Testis (tissue), 2 donors: ENCODE results near the gene RNF212.

Experiments used
- POLR2A ChIP-seq: fragments of 450-650 bp; IDR thresholded peaks from one replicate; pipeline ENCODE4 v1.6.1; 2017; ENCODE audit warnings: antibody characterized with exemption, mild to moderate bottlenecking, moderate library complexity
- TF ChIP-seq, protein P1 (sequence below), 3 experiments: fragments of 450-650 bp in 2 of 3; fragments of 200-600 bp in 1 of 3; sonication (generic) in 1 of 3; IDR thresholded peaks; one replicate each; pipeline ENCODE4 v1.5.1; 2016 to 2019; ENCODE audit warnings: antibody characterized with exemption in 3 of 3, mild to moderate bottlenecking in 2 of 3, moderate library complexity in 1 of 3

DNA sequence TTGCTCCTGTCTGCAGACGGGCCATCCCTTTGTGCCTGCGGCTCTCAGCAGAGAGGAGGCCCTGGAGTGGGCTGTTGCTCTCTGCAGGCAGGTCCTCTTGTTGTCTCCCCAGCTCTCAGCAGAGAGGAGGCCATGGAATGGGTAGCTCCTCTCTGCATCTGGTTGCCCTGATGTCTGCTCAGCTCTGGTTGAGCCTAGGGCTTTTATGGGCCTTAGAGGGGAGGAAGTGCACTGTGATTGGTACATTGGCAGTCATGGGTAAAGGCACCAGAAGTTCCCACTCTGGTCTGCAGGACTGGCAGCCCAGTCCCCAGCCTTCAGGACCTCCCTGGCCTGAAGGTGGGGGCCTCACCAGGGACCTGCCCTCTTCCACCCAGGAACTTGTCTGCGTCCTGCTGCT is 37.5 kb upstream of the RNF212 start:
- TF ChIP-seq, protein P1, sequence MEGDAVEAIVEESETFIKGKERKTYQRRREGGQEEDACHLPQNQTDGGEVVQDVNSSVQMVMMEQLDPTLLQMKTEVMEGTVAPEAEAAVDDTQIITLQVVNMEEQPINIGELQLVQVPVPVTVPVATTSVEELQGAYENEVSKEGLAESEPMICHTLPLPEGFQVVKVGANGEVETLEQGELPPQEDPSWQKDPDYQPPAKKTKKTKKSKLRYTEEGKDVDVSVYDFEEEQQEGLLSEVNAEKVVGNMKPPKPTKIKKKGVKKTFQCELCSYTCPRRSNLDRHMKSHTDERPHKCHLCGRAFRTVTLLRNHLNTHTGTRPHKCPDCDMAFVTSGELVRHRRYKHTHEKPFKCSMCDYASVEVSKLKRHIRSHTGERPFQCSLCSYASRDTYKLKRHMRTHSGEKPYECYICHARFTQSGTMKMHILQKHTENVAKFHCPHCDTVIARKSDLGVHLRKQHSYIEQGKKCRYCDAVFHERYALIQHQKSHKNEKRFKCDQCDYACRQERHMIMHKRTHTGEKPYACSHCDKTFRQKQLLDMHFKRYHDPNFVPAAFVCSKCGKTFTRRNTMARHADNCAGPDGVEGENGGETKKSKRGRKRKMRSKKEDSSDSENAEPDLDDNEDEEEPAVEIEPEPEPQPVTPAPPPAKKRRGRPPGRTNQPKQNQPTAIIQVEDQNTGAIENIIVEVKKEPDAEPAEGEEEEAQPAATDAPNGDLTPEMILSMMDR (IDR thresholded peaks at IDR 0.05): no peak
- no peak for TF ChIP-seq POLR2A
